Left lung (tissue), 10 donors: ENCODE data around the gene SPOP. TPM values are rescaled to one million over a fixed set of nuclear protein-coding genes. Genes with fewer than 3 reads are reported as not detected.

Experiments
- ATAC-seq: fragments of 200-7000 bp; cut with Tn5 transposase; one replicate; pipeline ENCODE4 v1.9.1; 2020; ENCODE audit warnings: moderate library complexity
- DNase-seq, 4 donors: peaks; one replicate each; pipeline ENCODE4 v3.0.0-alpha.2; 2013 to 2020
- H3K27ac ChIP-seq, 2 donors: fragments of 200-600 bp; sonication (generic) in 1 of 2; one replicate each; pipeline versions ENCODE4 v1.5.0 to v1.8.0; 2020 to 2021
- H3K27me3 ChIP-seq, 2 donors: fragments of 200-600 bp; sonication (generic) in 1 of 2; one replicate each; pipeline versions ENCODE4 v1.5.0 to v1.8.0; 2020 to 2021
- H3K36me3 ChIP-seq, 2 donors: fragments of 200-600 bp; sonication (generic) in 1 of 2; one replicate each; pipeline versions ENCODE4 v1.5.0 to v1.8.0; 2020 to 2021
- H3K4me1 ChIP-seq, 2 donors: fragments of 200-600 bp; one replicate each; pipeline ENCODE4 v1.8.0; 2021
- H3K4me3 ChIP-seq, 2 donors: fragments of 200-600 bp; sonication (generic) in 1 of 2; one replicate each; pipeline versions ENCODE4 v1.5.0 to v1.8.0; 2020 to 2021; ENCODE audit warnings: mild to moderate bottlenecking in 1 of 2
- H3K9me3 ChIP-seq, 2 donors: fragments of 200-600 bp; sonication (generic) in 1 of 2; one replicate each; pipeline versions ENCODE4 v1.5.0 to v1.8.0; 2020 to 2021
- CTCF ChIP-seq, 2 donors: fragments of 200-600 bp; sonication (generic) in 1 of 2; IDR thresholded peaks; one replicate each; pipeline versions ENCODE4 v1.5.0 to v1.8.0; 2021; ENCODE audit warnings: antibody characterized with exemption in 2 of 2
- intact Hi-C, 2 donors: fragments of 100-400 bp; cut with DNase I; formaldehyde crosslinking; loops; one replicate each; pipeline versions ENCODE4 v1.11.2 to v1.14.2; 2022
- polyA plus RNA-seq, 6 donors: library from polyadenylated mRNA; unstranded; fragments of 120-200 nt; gene quantifications; one replicate each; pipeline ENCODE4 v1.2.1, GENCODE V29; 2013; ENCODE audit not compliant: insufficient read length in 6 of 6
- total RNA-seq, 2 donors: library from RNA; stranded (reverse); fragmentation: NEBNext Ultra II Directional; extraction: Animal tissue kit (Norgen Biotek cat#: 25700); gene quantifications; one replicate each; pipeline ENCODE4 v1.2.1, GENCODE V29; 2021
- donor health status: DM: no; HTN: yes; CAD: no.
- donor health status: DM: no; HTN: no; CAD: no.

SPOP gene
- total and polyA plus RNA-seq, 8 donors, result 68.7 to 89.6 (median 79.1) TPM

- no peak for TF ChIP-seq CTCF (IDR thresholded peaks at IDR 0.05)
- Histone ChIP-seq H3K36me3 (no peaks in the 10 kb centered on the region), H3K4me1 (peaks cover 0 to 23% of the 10 kb centered on the region in 2 donors), H3K4me3 (no peak overlapping the region), H3K27ac (peak overlapping the region in 1 of 2 donors; percentile 11), H3K27me3 (no peaks in the 10 kb centered on the region), H3K9me3 (no peaks in the 10 kb centered on the region)
- DNase-seq (no peak), ATAC-seq (no peak)
- intact Hi-C loops, result no loop called here
Measured at GRCh38 chr17:49681106-49681979, 3.4 kb upstream of the SPOP start.

- Histone ChIP-seq H3K27ac (no peak overlapping the region), H3K4me1 (peaks cover 10 to 33% of the 10 kb centered on the region in 2 donors), H3K4me3 (no peak overlapping the region), H3K36me3 (no peaks in the 10 kb centered on the region), H3K27me3 (no peaks in the 10 kb centered on the region), H3K9me3 (no peaks in the 10 kb centered on the region)
- no peak for TF ChIP-seq CTCF (IDR thresholded peaks at IDR 0.05)
- intact Hi-C loops, result no loop called here
- ATAC-seq, result no peak
- DNase-seq, result no peak
Measured at GRCh38 chr17:49680314-49680713, 2.4 kb upstream of the SPOP start.

GRCh38 chr17:49677134-49677932 is 564 bp downstream of the SPOP start:
- no peaks in the 10 kb centered on the region for H3K9me3 ChIP-seq
- intact Hi-C loops, result no loop called here
- peak; percentile 83 for ATAC-seq
- peak; percentile 93 to 99 (median 98) for DNase-seq
- no peak for TF ChIP-seq CTCF (IDR thresholded peaks at IDR 0.05)
- no peaks in the 10 kb centered on the region for H3K27me3 ChIP-seq
- peak overlapping the region; percentile 97 to 98 for H3K27ac ChIP-seq
- H3K4me3 ChIP-seq, result peak overlapping the region; percentile 58 to 69
- peaks cover 0 to 10% of the 10 kb centered on the region in 2 donors for H3K36me3 ChIP-seq
- peaks cover 13 to 60% of the 10 kb centered on the region in 2 donors for H3K4me1 ChIP-seq

GRCh38 chr17:49676276-49676868 is 1.5 kb downstream of the SPOP start:
- peak overlapping the region; percentile 97 to 98 for H3K27ac ChIP-seq
- H3K4me1 ChIP-seq, result peaks cover 13 to 62% of the 10 kb centered on the region in 2 donors
- intact Hi-C loops, result no loop called here
- H3K36me3 ChIP-seq, result peaks cover 0 to 10% of the 10 kb centered on the region in 2 donors
- no peaks in the 10 kb centered on the region for H3K27me3 ChIP-seq
- peak overlapping the region; percentile 58 to 69 for H3K4me3 ChIP-seq
- TF ChIP-seq CTCF (IDR thresholded peaks at IDR 0.05), result no peak
- DNase-seq (peak in 1 of 4 donors; percentile 35), ATAC-seq (peak; percentile 2)
- no peaks in the 10 kb centered on the region for H3K9me3 ChIP-seq
